GM19023 (cell line): ENCODE results near the gene UNC79.
"Not testable (repeated sequence)": the region's sequence is repeated elsewhere in the genome, so short reads cannot be mapped to it uniquely, and the experiment has no call there.

ENCODE experiments used
- ATAC-seq: cut with Tn5 transposase; IDR thresholded peaks from one replicate; pipeline ENCODE4 v1.9.1; 2021; ENCODE audit warnings: mild to moderate bottlenecking, moderate library complexity; ENCODE audit not compliant: unreplicated experiment

The UNC79 gene

DNA sequence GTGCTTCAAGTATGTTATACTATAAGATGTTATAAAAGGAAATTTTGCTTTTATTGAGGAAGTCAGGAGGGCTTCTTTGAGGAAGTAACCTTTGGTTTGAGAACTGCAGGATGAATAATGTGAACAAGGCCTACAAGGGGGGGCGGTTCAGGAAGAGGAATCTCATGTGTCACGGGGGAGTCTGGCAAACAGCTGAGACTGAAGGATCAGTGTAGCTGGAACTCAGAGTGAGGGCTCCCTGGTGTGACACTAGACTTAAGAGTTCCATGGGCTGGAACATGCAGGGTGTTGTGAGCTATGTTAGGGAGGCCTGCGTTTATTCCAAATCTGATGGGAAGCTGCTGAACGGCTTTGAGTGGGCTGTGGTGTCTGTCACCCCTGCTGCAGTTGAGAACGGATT is 62.3 kb downstream of the UNC79 start:
- ATAC-seq = no peak

- not testable (repeated sequence) for ATAC-seq
Measured at GRCh38 chr14:93493622-93494021, 62.9 kb downstream of the UNC79 start.

DNA sequence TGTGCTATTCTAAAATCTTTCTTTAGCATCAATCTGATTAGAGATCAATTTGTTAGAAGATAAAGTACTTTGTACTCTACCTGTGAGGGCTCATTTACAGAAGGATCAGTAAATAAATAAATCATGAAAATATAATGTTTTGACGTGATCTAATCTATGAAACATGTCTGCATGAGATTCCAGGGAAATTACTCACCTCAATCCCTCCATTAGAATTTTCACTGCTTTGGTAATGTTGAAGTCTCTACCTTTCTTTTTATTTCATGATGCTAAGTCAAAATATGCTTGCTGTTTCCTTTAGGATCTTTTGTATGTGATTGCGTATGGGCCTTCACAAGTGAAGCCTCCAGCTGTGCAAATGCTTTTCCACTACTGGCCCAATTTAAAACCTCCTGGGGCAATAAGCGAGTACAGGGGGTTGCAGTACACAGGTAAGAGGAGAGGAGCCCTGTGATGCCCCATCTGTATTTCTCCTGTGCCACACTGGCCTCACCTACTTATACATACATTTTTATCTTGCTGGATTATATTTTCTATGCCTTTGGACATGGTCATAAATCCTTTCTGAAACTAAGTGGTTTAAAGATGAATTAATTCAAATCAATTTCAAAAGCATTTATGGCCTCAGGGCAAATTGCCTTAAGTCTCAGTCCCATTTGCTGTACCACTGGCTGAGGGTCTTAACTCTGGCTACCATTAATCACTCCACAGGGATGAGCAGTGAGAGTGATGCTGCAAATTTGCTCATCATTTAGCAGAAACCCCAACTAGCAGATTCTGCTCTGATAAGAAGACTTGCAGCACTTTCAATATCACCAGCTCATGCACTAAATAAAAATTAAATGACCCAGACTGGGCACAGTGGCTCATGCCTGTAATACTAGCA is 66.4 kb downstream of the UNC79 start:
- no peak for ATAC-seq

DNA sequence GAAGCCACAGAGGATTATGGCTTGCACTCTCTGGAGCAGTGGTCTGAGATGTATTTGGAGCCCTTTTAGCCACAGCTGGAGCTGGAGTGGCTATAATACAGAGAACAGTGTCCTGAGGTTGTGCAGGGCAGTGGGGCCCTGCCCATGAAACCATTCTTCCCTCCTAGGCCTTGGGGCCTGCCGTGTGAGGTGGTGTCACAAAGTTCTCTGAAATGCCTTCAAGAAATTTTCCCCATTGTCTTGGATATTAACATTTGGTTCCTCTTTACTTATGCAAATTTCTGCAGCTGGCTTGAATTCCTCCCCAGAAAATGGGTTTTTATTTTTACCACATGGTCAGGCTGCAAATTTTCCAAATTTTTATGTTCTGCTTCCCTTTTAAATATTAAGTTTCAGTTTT is 79.3 kb downstream of the UNC79 start:
- no peak for ATAC-seq

- no peak for ATAC-seq
Measured at GRCh38 chr14:93511001-93511400, 80.3 kb downstream of the UNC79 start.

DNA sequence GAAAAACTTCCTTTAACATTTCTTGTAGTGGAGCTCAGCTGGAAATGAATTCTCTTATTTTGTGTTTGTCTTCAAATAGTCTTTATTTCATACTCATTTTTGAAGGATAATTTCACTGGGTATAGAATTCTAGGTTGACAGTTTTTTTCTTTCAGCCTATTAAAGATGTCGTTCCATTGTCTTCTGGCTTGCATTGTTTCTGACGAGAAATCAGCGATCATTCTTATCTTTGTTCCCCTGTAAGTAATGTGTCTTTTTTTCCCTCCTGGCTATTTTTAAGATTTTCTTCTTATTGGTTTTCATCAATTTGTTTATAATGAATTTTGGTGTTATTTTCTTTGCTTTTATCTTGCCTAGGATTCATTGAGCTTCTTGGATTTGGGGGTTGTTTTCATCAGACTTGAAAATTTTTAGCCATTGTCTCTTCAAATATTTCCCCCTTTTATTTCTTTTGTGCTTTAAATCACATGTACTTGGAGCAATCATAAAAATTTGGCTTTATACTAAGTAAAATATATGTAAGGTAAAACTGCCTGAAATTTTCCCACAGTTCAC is 89.4 kb downstream of the UNC79 start:
- ATAC-seq = no peak

GRCh38 chr14:93522221-93522620 is 91.5 kb downstream of the UNC79 start:
- ATAC-seq = no peak

DNA sequence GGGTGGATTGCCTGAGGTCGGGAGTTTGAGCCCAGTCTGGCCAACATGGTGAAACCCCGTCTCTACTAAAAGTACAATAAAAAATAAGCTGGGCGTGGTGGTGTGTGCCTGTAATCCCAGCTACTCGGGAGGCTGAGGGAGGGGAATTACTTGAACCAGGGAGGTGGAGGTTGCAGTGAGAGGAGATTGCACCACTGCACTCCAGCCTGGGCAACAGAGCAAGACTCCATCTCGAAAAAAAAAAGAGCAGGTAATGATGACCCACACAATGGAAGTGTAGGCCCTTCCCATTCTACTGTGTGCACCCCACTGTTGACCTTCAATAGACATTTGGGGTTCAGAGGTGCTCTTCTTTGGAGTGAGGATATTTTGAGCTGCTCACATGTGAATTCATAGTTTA is 94.5 kb downstream of the UNC79 start:
- ATAC-seq = not testable (repeated sequence)

DNA sequence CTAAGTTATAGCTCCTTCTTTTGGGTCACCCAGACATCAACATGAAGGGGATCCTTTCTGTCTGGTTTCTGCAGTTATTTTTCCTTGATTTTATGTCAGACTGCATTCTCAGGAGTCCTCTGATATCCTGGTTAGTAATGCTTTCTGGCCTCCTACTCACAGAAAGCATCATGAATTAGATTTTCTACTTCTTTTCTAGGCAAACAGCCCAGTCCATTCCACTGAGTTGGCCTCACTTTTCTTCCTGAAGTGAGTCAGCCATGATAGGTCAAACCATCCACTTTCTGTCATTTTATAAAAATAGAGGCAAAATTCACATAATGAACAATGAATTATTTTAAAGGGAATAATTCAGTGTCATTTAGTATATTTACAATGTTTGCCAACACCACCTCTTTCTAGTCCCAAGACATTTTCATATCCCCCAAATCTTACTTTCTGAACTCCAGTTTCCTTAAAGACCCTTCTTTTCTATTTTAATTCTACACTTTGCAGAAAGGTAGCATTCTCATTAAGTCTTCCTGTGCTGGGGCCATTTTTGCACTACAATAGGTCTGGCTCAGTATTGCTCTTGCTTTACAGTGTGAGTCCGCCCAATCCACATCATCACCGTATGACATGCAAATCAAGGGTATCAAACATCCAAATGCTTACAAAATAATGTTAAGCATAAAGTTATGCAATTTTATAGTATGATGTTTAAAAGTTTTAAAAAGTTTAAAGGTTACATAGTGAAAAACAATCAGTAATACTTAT is 95.1 kb downstream of the UNC79 start:
- ATAC-seq = no peak

- no peak for ATAC-seq
Measured at GRCh38 chr14:93527203-93527607, 96.5 kb downstream of the UNC79 start.

DNA sequence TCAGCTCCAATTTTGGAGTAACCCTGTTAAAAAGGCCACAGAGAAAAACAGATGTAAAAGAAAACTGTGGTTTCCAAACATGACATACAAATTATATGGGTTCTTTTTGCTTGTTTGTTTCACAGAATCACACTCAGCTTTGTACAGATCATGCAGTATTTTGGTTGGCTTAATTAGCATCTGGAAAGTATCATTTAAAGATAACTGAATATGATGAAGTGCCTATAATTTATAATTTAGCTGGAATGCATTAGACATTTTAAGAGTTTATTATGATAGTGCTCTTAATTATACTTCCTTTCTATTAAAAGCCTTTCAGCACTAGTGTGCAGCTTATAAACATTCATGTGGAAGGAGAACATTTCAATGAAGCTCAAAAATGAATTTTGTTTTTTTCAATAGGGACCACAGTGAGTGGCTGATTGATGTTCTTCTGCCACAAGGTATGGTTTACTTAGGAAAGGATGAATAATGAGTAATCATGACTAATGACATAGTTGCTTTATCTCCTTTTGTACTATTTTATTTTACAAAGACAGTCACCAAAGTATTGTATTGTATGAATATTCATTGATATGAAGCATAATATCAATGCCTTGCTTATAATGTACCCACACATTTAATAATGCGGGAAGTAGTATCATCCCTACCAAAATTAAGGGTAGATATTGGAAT is 98.3 kb downstream of the UNC79 start:
- ATAC-seq = no peak

GRCh38 chr14:93531644-93532043 is 100.9 kb downstream of the UNC79 start:
- no peak for ATAC-seq

DNA sequence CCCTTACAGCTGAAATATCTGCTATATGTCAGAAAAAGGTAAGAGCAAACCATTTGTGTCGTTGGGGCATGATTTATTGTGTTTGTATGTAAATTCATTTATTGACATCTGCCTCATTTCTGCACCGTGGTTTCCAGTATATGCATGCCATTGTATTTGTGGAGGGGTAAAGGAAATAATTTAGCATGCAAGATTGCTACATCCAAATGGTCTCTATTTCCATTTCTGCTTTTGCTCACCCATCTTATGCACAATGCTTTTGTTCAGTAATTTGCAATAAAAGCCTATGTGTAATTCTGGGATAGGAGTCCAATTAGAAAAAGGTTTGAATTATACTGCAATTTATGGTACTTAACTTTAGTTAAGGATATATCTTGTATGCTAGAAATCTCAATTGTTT is 101.8 kb downstream of the UNC79 start:
- ATAC-seq = no peak

DNA sequence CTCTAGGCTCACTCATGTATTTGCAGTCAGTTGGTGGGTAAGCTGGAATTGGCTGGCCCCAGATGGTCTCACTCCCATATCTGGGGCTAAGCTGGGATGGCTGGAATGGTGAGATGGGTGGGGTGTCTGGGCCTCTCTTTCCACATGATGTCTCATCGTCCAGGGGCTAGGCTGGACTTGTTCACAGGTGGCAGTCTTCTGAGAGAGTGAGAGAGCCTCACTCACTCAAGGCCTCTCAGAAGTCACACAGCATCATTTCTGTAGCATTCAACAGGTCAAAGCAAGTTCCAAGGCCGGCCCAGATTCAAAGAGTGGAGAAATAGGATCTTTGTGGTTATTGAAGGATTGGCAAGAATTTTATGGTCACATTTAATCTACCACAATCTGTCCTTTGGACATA is 102.7 kb downstream of the UNC79 start:
- peak; percentile 40 for ATAC-seq

- peak; percentile 66 for ATAC-seq
Measured at GRCh38 chr14:93533842-93534241, 103.1 kb downstream of the UNC79 start.

GRCh38 chr14:93535537-93535936 is 104.8 kb downstream of the UNC79 start:
- ATAC-seq = no peak

DNA sequence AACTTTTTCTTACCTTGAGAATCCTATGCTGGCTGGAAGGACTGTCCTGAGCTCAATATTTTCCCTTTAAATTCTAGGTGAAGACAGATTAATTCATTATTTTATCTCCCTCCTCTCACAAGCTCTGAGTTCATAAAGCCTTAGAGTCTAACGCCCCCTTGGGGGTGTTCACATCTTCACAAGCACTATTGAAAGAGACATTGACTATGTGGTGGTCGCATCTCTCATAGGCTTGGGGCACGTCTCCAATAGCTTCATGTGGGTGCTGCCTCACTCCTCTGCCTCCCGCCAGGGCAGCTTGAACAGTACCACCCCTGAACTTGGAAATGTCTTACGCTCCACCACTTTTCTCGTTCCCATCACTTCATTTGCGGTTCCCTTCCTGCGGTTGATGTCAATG is 106.2 kb downstream of the UNC79 start:
- ATAC-seq = no peak

GRCh38 chr14:93537951-93538350 is 107.2 kb downstream of the UNC79 start:
- ATAC-seq = no peak

- no peak for ATAC-seq
Measured at GRCh38 chr14:93538413-93538812, 107.7 kb downstream of the UNC79 start.

GRCh38 chr14:93540235-93540634 is 109.5 kb downstream of the UNC79 start:
- ATAC-seq = no peak

DNA sequence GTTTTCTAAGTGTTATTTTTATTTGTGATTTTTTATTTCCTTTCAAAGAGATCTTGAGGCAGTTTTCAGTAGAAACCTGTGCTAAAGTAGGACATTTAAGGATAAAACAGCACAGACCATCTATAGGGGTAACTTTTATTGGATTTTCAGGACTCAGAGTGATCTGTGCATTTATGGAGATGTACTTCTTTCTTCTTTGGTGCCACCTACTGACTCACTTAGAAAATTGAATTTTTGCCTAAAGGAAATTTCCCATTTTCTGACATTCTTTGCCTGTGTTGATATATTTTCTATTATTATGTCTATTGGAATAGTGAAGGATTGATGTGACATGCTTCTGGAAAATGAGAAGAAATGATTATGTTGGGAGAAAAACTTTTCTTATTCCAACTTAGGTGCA is 113.0 kb downstream of the UNC79 start:
- no peak for ATAC-seq
